ENCODE results near the gene CYB5B.
"Not testable (repeated sequence)": the region's sequence is repeated elsewhere in the genome, so short reads cannot be mapped to it uniquely, and the experiment has no call there.

Gene CYB5B

DNA sequence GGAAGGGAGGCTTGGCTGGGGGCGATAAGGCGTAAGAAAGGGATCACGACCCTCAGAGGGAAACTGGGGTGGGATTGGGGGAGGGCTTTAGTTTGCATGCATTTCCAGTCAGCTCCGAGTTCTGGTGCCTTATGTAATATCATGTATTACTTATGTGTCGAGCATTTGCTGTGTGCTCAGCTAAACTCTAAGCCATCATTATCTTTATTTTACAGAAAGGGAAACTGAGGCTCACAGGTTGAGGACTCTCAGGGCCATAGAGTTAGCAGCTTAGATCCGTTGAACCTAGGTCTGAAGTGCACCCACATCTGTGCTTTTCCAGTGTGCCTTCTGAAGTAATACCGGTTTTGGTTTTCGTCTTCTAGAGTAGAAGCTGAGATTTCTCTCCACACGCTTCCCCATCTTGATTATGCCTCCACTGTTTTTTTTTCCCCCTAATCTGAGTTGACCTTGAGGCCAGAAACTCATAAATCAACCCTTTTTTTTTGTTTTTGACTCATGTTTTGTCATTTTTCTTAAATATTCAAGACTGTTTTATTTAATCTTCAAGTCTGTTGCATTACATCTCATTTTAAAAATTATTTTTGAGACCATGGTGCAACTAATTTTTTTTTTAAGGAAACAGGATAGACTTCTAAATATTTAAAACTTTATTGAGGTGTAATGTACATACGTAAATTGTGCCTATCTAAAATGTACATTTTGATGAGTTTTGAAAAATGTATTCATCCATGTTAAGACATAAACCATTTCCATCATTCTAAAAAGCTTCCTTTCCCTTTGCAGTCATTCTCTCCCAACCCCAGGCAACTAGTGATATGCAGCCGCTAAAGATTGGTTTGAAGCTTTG, 741 bp downstream of the CYB5B start:
- CTCF ChIA-PET: interaction anchor here (1.2 to 2.4 kb wide), 3 partner anchors 10 to 28 kb away, joined by 3 to 8 read pairs (median 5); no protein-coding TSS in a partner anchor
- POLR2A ChIA-PET: interaction anchor here (0.8 kb wide), 1 partner anchor 142 kb away, joined by 3 read pairs; no protein-coding TSS in a partner anchor
- no peak for DNase-seq (ENCODE audit: low read depth, low spot score)
- peak overlapping the region; percentile 100 for H3K4me3 ChIP-seq (ENCODE audit: low read depth, low read length)
- TF ChIP-seq, protein P1, sequence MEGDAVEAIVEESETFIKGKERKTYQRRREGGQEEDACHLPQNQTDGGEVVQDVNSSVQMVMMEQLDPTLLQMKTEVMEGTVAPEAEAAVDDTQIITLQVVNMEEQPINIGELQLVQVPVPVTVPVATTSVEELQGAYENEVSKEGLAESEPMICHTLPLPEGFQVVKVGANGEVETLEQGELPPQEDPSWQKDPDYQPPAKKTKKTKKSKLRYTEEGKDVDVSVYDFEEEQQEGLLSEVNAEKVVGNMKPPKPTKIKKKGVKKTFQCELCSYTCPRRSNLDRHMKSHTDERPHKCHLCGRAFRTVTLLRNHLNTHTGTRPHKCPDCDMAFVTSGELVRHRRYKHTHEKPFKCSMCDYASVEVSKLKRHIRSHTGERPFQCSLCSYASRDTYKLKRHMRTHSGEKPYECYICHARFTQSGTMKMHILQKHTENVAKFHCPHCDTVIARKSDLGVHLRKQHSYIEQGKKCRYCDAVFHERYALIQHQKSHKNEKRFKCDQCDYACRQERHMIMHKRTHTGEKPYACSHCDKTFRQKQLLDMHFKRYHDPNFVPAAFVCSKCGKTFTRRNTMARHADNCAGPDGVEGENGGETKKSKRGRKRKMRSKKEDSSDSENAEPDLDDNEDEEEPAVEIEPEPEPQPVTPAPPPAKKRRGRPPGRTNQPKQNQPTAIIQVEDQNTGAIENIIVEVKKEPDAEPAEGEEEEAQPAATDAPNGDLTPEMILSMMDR (IDR thresholded peaks at IDR 0.05; ENCODE audit: insufficient read depth, low read length, missing control alignments): no peak

DNA sequence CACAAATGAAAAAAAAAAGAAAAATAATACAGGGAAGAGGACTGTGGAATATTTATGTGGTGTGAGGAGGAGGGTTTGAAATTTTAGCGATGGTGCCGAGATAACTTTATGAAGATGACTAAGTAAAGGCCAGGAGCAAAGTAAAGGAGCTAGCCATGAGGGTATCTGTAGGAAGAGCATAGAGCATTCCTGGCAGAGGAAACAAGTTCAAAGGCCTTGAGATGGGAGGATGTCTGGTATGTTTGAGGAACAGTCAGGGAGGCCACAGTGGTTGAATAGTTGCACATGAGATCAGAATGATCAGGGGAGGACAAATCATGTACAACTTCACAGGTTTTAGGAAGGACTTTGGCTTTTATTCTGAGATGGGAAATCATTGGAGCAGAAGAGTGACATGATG, 4.2 kb downstream of the CYB5B start:
- no peak overlapping the region for H3K4me3 ChIP-seq (ENCODE audit: low read depth, low read length)
- TF ChIP-seq, protein P1 (IDR thresholded peaks at IDR 0.05; ENCODE audit: insufficient read depth, low read length, missing control alignments): no peak
- CTCF ChIA-PET: interaction anchor here (1.4 kb wide), 1 partner anchor 15 kb away, joined by 5 read pairs; no protein-coding TSS in a partner anchor
- POLR2A ChIA-PET: no interaction called here
- DNase-seq (ENCODE audit: low read depth, low spot score): no peak

DNA sequence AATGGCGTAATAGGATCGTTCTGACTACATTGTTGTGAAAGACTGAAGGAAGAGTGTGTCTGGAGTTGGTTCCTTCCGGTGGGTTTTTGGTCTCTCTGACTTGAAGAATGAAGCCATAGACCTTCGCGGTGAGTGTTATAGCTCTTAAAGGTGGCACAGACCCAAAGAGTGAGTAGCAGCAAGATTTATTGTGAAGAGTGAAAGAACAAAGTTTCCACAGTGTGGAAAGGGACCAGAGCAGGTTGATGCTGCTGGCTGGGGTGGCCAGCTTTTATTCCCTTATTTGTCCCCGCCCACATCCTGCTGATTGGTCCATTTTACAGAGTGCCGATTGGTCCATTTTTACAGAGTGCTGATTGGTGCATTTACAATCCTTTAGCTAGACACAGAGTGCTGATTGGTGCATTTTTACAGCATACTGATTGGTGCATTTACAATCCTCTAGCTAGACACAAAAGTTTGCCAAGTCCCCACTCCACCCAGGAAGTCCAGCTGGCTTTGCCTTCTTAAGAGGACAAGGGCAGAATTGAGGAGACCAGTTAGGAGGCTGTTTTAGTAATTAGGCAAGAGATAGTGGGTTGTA, 4.7 kb downstream of the CYB5B start:
- POLR2A ChIA-PET; H3K4me3 ChIP-seq (ENCODE audit: low read depth, low read length); DNase-seq (ENCODE audit: low read depth, low spot score): not testable (repeated sequence)
- CTCF ChIA-PET: interaction anchor here (1.4 kb wide), 1 partner anchor 15 kb away, joined by 5 read pairs; no protein-coding TSS in a partner anchor

DNA sequence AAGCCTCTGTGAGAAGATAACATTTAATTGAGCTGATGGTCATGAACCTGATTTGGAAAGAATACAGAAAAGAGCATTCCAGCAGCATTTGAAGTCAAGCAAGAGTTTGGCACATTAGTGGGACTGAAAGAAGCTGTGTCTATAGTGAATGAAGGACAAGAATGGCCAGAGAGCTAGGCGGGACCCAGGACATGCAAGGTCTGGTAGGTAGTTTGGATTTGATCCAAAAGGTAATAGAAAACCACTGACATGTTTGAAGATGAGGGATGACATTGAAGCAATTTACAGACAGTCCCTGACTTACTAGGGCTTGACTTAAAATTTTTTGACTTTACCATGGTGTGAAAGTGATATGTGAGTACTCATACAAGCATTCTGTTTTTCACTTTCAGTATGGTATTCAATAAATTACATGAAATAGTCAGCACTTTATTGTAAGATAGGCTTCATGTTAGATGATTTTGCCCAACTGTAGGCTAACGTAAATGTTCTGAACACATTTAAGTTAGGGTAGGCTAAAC, 7.6 kb downstream of the CYB5B start:
- no peak for DNase-seq (ENCODE audit: low read depth, low spot score)
- CTCF ChIA-PET: interaction anchor here (0.9 to 1.1 kb wide), 2 partner anchors 7 to 10 kb away, joined by 3 read pairs; no protein-coding TSS in a partner anchor
- no peak overlapping the region for H3K4me3 ChIP-seq (ENCODE audit: low read depth, low read length)
- TF ChIP-seq, protein P1 (IDR thresholded peaks at IDR 0.05; ENCODE audit: insufficient read depth, low read length, missing control alignments): no peak
- POLR2A ChIA-PET: interaction anchor here (1.0 kb wide), 1 partner anchor 12 kb away, joined by 3 read pairs; no protein-coding TSS in a partner anchor

DNA sequence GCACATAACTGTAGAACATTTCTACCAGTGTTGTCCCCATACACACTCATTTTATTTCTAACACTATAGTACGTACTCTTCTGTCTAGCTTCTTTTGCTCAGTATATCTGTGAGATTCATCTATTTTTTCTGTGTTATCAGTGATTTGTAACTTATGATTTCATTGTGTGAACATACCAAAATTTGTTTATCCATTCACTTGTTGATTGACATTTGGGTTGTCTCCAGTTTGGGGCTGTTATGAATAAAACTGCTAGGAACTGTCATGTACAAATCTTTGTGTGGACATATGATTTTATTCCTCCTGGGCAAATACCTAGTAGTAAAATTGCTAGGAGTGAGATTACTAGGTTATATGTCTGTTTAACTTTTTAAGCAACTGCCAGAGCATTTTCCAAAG, 9.6 kb downstream of the CYB5B start:
- no peak for DNase-seq (ENCODE audit: low read depth, low spot score)
- ChIA-PET CTCF (no interaction called here), POLR2A (no interaction called here)
- TF ChIP-seq, protein P1 (IDR thresholded peaks at IDR 0.05; ENCODE audit: insufficient read depth, low read length, missing control alignments): no peak
- no peak overlapping the region for H3K4me3 ChIP-seq (ENCODE audit: low read depth, low read length)

DNA sequence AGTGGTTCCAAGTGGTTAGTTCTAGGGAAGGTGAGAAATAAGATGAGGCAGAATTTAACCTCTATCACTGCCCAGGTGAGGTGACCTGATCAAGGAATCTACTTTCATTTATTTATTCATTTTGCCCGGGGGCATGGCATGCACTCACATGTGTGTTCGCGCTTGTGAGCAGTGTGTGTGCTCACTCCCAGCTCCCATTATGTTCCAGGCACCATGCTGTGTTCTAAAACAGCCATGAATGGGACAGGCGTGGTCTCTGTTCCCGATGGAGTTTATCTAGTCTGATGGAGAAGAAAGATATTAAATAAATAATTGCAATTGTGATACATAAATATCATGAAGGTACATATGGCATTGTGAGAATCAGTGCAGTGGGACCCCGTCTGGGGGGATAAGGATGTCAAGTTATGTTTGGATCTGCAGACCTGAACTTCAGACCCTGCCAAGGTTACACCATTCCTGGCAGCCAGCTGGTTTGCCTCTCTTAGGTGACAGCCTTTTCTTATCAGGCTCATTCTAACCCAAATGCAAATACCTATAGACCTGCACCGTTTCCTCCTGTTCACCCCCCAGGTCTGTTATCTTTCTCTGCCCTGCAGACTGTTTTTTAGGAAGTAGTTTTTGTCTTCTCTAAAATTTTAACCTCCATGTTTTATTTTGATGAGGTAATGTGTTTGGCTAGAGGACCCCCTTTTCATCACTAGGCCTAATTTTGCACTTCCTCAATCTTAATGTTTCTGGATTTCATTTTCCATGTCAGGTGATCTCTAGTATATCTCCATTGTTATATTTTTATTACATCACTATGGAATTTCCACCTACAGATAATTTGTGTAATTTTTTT, 11.8 kb downstream of the CYB5B start:
- ChIA-PET CTCF (no interaction called here), POLR2A (no interaction called here)
- no peak for DNase-seq (ENCODE audit: low read depth, low spot score)
- TF ChIP-seq, protein P1 (IDR thresholded peaks at IDR 0.05; ENCODE audit: insufficient read depth, low read length, missing control alignments): no peak
- no peak overlapping the region for H3K4me3 ChIP-seq (ENCODE audit: low read depth, low read length)
